Adrenal gland (tissue), 12 donors: ENCODE measurements around the gene PTCD2. TPM values are rescaled to one million over a fixed set of nuclear protein-coding genes. Genes with fewer than 3 reads are reported as not detected.
"Not testable (repeated sequence)": the region's sequence is repeated elsewhere in the genome, so short reads cannot be mapped to it uniquely, and the experiment has no call there.

Experiments
- DNase-seq, 7 donors: peaks; one replicate each; pipeline ENCODE4 v3.0.0-alpha.2; 2019 to 2020
- H3K27ac ChIP-seq, 5 donors: fragments of 200-600 bp; sonication (generic) in 4 of 5; 1 replicate in 3 of 5; 2 replicates in 2 of 5; pipeline versions ENCODE4 v1.5.1 to v1.8.0; 2016 to 2020; ENCODE audit warnings: mild to moderate bottlenecking in 1 of 5
- H3K27me3 ChIP-seq: fragments of 200-600 bp; 2 replicates; pipeline ENCODE4 v1.8.0; 2021
- H3K36me3 ChIP-seq, 2 donors: fragments of 200-600 bp; replicated peaks in 1 of 2; 1 replicate in 1 of 2; 2 replicates in 1 of 2; pipeline versions ENCODE4 v1.5.1 to v1.8.0; 2018 to 2022
- H3K4me1 ChIP-seq, 2 donors: fragments of 200-600 bp; replicated peaks in 1 of 2; 1 replicate in 1 of 2; 2 replicates in 1 of 2; pipeline versions ENCODE4 v1.5.1 to v1.8.0; 2018 to 2021
- H3K4me3 ChIP-seq, 4 donors: fragments of 200-600 bp; sonication (generic) in 3 of 4; one replicate each; pipeline ENCODE4 v1.5.1; 2016 to 2018
- H3K9me3 ChIP-seq, 3 donors: fragments of 200-600 bp; sonication (generic) in 1 of 3; replicated peaks in 1 of 3; 1 replicate in 2 of 3; 2 replicates in 1 of 3; pipeline versions ENCODE4 v1.5.1 to v1.8.0; 2016 to 2021
- POLR2A ChIP-seq, 2 donors: fragments of 450-650 bp; IDR thresholded peaks; one replicate each; pipeline ENCODE4 v1.6.1; 2017; ENCODE audit warnings: antibody characterized with exemption in 2 of 2, mild to moderate bottlenecking in 2 of 2, moderate library complexity in 1 of 2
- WGBS, 4 donors: extraction: QIAGEN DNeasy Blood & Tissue Kit in 2 of 4; methylation state at CpG; one replicate each; pipeline versions ENCODE4 v1.1.5 to v1.1.7; 2013 to 2017; 5-methylcytosine and 5-hydroxymethylcytosine counted together
- intact Hi-C, 2 donors: fragments of 100-400 bp; cut with DNase I; formaldehyde crosslinking; loops; one replicate each; pipeline versions ENCODE4 v1.14.1 to v1.15.0; 2022 to 2023
- polyA plus RNA-seq, 3 donors: library from polyadenylated mRNA; stranded (reverse); fragments of 200-250 nt in 2 of 3; fragments of 350-450 nt in 1 of 3; fragmentation: Illumina TruSeq in 1 of 3; extraction: RNeasy Lipid Tissue Mini Kit (QIAGEN cat#74804) in 1 of 3; gene quantifications; one replicate each; pipeline ENCODE4 v1.2.3, GENCODE V29; 2013 to 2014
- total RNA-seq, 9 donors: library from RNA; depleted of rRNA in 4 of 9; stranded (reverse); fragments of >200 nt in 4 of 9; fragments of 120-200 nt in 1 of 9; fragmentation: NEBNext Ultra II Directional in 1 of 9; extraction: Animal tissue kit (Norgen Biotek cat#: 25700) in 1 of 9; gene quantifications; one replicate each; pipeline versions ENCODE4 v1.1.0 to v1.2.4, GENCODE V29; 2013 to 2023
- TF ChIP-seq, protein P1 (sequence below), 6 experiments: fragments of 450-650 bp in 4 of 6; fragments of 200-600 bp in 2 of 6; sonication (generic) in 1 of 6; IDR thresholded peaks; 1 replicate in 5 of 6; 2 replicates in 1 of 6; pipeline versions ENCODE4 v1.5.1 to v1.8.0; 2016 to 2021; ENCODE audit warnings: antibody characterized with exemption in 6 of 6, mild to moderate bottlenecking in 2 of 6, moderate library complexity in 1 of 6
- donor health status: healthy with polysubstance abuse.
- donor health status: Bipolar disorder and iron deficiency.
- donor health status: DM: yes; HTN: yes; CAD: no.
- donor health status: DM: no; HTN: no; CAD: no.
- donor health status: DM: no; HTN: no; CAD: no.
- donor health status: DM: yes; HTN: yes; CAD: no.

Gene PTCD2
- total and polyA plus RNA-seq, 12 donors: 1.7 to 20.6 (median 14.2) TPM

DNA sequence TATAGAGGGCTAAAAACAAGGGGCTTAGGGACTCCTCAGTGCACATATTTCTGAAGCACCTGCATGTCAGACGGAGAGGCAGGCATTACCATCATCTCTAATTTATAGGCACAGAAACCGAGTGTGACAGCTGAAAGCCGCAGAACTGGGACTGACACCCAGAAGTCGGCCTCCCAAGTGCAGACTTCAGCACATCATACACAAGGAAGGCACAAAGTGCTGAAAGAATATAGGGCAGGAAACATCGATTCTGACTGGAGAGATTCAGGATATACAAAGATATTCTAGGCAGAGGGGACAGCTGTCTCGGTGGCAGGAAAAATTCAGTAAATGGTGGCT, 11.4 kb upstream of the PTCD2 start:
- TF ChIP-seq, protein P1, sequence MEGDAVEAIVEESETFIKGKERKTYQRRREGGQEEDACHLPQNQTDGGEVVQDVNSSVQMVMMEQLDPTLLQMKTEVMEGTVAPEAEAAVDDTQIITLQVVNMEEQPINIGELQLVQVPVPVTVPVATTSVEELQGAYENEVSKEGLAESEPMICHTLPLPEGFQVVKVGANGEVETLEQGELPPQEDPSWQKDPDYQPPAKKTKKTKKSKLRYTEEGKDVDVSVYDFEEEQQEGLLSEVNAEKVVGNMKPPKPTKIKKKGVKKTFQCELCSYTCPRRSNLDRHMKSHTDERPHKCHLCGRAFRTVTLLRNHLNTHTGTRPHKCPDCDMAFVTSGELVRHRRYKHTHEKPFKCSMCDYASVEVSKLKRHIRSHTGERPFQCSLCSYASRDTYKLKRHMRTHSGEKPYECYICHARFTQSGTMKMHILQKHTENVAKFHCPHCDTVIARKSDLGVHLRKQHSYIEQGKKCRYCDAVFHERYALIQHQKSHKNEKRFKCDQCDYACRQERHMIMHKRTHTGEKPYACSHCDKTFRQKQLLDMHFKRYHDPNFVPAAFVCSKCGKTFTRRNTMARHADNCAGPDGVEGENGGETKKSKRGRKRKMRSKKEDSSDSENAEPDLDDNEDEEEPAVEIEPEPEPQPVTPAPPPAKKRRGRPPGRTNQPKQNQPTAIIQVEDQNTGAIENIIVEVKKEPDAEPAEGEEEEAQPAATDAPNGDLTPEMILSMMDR (IDR thresholded peaks at IDR 0.05): no peak
- TF ChIP-seq POLR2A (IDR thresholded peaks at IDR 0.05): no peak
- H3K27ac ChIP-seq: peak overlapping the region in 2 of 5 donors; percentile 94 to 96
- peaks cover 12 to 14% of the 10 kb centered on the region in 2 donors for H3K4me1 ChIP-seq
- intact Hi-C loops: loop anchor here (5.0 to 10.0 kb wide), 3 partner anchors 164 to 532 kb away; no protein-coding TSS in a partner anchor
- peaks cover 0 to 21% of the 10 kb centered on the region in 2 donors for H3K36me3 ChIP-seq
- no peak for DNase-seq
- no peak overlapping the region for H3K4me3 ChIP-seq
- H3K9me3 ChIP-seq: no peaks in the 10 kb centered on the region
- 66 to 72% (median 69%) methylated on average over 6 of the region's 6 CpGs for WGBS, 4 donors
- H3K27me3 ChIP-seq: no peaks in the 10 kb centered on the region

DNA sequence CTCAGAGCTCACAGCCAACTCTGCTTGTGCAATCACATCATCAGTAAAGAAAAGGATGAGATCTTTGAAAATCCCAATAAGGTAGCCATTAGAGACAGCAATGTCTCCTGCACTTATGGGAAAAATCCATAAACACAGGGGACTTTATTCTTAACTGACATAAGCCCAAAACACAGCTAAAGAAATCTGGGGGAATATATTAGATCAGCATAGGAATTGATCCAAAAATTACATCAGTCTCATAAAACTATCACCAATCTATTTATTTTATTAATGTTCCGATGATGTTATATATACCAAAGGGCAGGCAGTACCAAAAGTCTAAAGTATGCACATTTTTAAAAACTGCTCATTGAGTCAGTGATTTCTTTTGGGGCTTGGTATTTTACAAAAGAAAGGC, 7.0 kb upstream of the PTCD2 start:
- H3K36me3 ChIP-seq: peaks cover 0 to 21% of the 10 kb centered on the region in 2 donors
- no peak overlapping the region for H3K27ac ChIP-seq

DNA sequence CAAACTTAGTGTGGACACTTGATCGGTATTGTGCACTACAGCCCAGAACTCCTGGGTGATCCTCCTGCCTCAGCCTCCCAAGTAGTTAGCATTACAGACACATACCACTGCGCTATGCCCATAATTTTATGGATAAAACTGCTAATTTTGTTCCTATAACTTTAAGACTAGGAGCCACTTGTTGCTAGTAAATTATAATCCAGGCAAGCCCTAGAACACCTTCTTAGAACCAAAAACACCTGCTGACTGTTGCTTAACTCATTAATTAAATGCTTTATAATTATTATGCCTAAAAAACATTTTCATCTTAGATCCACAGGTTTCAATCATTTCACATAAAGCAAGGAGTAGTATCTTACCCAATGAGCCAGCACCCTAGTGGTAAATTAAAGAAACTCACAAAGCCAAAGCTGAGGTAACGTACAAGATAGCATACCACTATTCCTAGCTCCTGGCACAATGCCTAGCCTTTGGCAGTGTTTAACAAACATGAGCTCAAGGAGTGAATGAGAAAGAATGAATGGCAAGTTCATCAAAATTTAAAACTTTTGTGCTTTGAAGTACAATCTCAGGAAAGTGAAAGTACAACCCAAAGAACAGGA, 5.5 kb upstream of the PTCD2 start:
- peaks cover 15 to 17% of the 10 kb centered on the region in 2 donors for H3K4me1 ChIP-seq
- H3K9me3 ChIP-seq: no peaks in the 10 kb centered on the region
- peak in 5 of 7 donors; percentile 42 to 68 (median 52) for DNase-seq
- intact Hi-C loops: no loop called here
- peaks cover 0 to 21% of the 10 kb centered on the region in 2 donors for H3K36me3 ChIP-seq
- no peaks in the 10 kb centered on the region for H3K27me3 ChIP-seq
- no peak overlapping the region for H3K4me3 ChIP-seq
- no peak overlapping the region for H3K27ac ChIP-seq
- TF ChIP-seq, protein P1 (IDR thresholded peaks at IDR 0.05): peak in 4 of 6 experiments; percentile 22 to 35 (median 32)
- no peak for TF ChIP-seq POLR2A (IDR thresholded peaks at IDR 0.05)
- WGBS, 4 donors: 73 to 78% (median 76%) methylated on average over 3 of the region's 3 CpGs

More for the DNA sequence above, 7.0 kb upstream of the PTCD2 start:
- H3K4me3 ChIP-seq: no peak overlapping the region
- WGBS, 4 donors: 76 to 88% (median 85%) methylated on average over 1 of the region's 1 CpG
- intact Hi-C loops: no loop called here
- H3K9me3 ChIP-seq: no peaks in the 10 kb centered on the region
- DNase-seq: no peak
- peaks cover 5 to 8% of the 10 kb centered on the region in 2 donors for H3K4me1 ChIP-seq
- H3K27me3 ChIP-seq: no peaks in the 10 kb centered on the region
- TF ChIP-seq POLR2A (IDR thresholded peaks at IDR 0.05): no peak
- TF ChIP-seq, protein P1 (IDR thresholded peaks at IDR 0.05): no peak

DNA sequence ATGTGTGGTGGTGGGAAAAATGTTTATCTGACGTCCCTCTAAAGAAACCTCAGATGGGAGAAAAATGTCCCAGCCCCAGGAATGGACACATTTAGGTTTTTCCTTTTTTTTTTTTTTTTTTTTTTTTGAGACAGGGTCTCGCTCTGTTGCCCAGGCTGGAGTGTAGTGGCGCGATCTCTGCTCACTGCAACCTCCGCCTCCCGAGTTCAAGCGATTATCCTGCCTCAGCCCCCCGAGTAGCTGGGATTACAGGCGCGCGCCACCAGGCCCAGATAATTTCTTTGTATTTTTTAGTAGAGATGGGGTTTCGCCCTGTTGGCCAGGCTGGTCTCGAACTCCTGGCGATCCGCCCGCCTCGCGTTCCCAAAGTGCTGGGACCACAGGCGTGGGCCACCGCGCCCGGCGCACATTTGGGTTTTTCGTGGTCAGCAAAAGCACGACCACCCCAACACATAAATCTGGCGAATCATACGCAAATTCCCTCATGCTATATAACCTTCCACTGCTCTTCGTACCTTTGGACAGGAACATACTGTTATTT, 668 bp upstream of the PTCD2 start:
- H3K27ac ChIP-seq: peak overlapping the region in 3 of 5 donors; percentile 5 to 67 (median 44)
- H3K36me3 ChIP-seq: peaks cover 0 to 14% of the 10 kb centered on the region in 2 donors
- H3K4me3 ChIP-seq: peak overlapping the region in 3 of 4 donors; percentile 55 to 67 (median 67)
- H3K27me3 ChIP-seq, H3K9me3 ChIP-seq, intact Hi-C loops: not testable (repeated sequence)
- DNase-seq: peak in 5 of 7 donors; percentile 15 to 33 (median 25)
- 7 to 11% (median 8%) methylated on average over 23 to 28 of the region's 28 CpGs for WGBS, 4 donors
- H3K4me1 ChIP-seq: peaks cover 21 to 24% of the 10 kb centered on the region in 2 donors
